Neural cell (in vitro differentiated cells): Measurements from ENCODE around the gene ME3. TPM values are rescaled to one million over a fixed set of nuclear protein-coding genes. Genes with fewer than 3 reads are reported as not detected.

Experiments used
- H2AFZ ChIP-seq: fragments of 200-600, 300-800 bp; sonication (generic), shearing (Covaris generic); 2 replicates; pipeline ENCODE4 v1.6.0; 2014; ENCODE audit warnings: low read depth, mild to moderate bottlenecking, antibody characterized with exemption, low read length, moderate library complexity
- H3F3A ChIP-seq: fragments of 200-600 bp; shearing (Covaris generic); 2 replicates; pipeline ENCODE4 v1.6.1; 2016; ENCODE audit warnings: mild to moderate bottlenecking, moderate library complexity, mixed read lengths, antibody characterized with exemption, low read length; ENCODE audit not compliant: insufficient read depth, poor library complexity, severe bottlenecking
- H3K27ac ChIP-seq: fragments of 200-600, 300-800 bp; sonication (generic), shearing (Covaris generic); 2 replicates; pipeline ENCODE4 v1.5.1; 2014; ENCODE audit warnings: mild to moderate bottlenecking, low read length, moderate library complexity
- H3K27me3 ChIP-seq: fragments of 300-800, 200-600 bp; sonication (generic), shearing (Covaris generic); 2 replicates; pipeline ENCODE4 v1.6.0; 2014; ENCODE audit warnings: mild to moderate bottlenecking, low read depth, low read length, moderate library complexity; ENCODE audit not compliant: insufficient read depth
- H3K36me3 ChIP-seq: fragments of 300-800, 200-600 bp; sonication (generic), shearing (Covaris generic); 2 replicates; pipeline ENCODE4 v1.5.1; 2014; ENCODE audit warnings: mild to moderate bottlenecking, antibody characterized with exemption, low read length, moderate library complexity; ENCODE audit not compliant: insufficient read depth
- H3K4me2 ChIP-seq: fragments of 300-800, 200-600 bp; sonication (generic), shearing (Covaris generic); 2 replicates; pipeline ENCODE4 v1.6.0; 2014; ENCODE audit warnings: mild to moderate bottlenecking, low read length
- H3K4me3 ChIP-seq: fragments of 300-800, 200-600 bp; sonication (generic), shearing (Covaris generic); 2 replicates; pipeline ENCODE4 v1.5.1; 2014; ENCODE audit warnings: mild to moderate bottlenecking, low read length, moderate library complexity
- H3K79me2 ChIP-seq: fragments of 200-600 bp; shearing (Covaris generic); replicated peaks from 2 replicates; pipeline ENCODE4 v1.6.0; 2014; ENCODE audit warnings: mild to moderate bottlenecking, low read length, moderate library complexity; ENCODE audit not compliant: insufficient read depth
- H3K9ac ChIP-seq: fragments of 300-800, 200-600 bp; sonication (generic), shearing (Covaris generic); 2 replicates; pipeline ENCODE4 v1.6.1; 2016; ENCODE audit warnings: mild to moderate bottlenecking, low read length, mixed read lengths
- H3K9me2 ChIP-seq: fragments of 200-600 bp; shearing (Covaris generic); 2 replicates; pipeline ENCODE4 v1.6.1; 2016; ENCODE audit warnings: mild to moderate bottlenecking, low read length, mixed read lengths; ENCODE audit not compliant: insufficient read depth
- H3K9me3 ChIP-seq: fragments of 200-600, 300-800 bp; sonication (generic), shearing (Covaris generic); 2 replicates; pipeline ENCODE4 v1.6.1; 2016; ENCODE audit warnings: mild to moderate bottlenecking, mixed run types, low read length, moderate library complexity, mixed read lengths
- H4K20me1 ChIP-seq: fragments of 200-600 bp; shearing (Covaris generic); 2 replicates; pipeline ENCODE4 v1.6.1; 2016; ENCODE audit warnings: mild to moderate bottlenecking, mixed run types; ENCODE audit not compliant: insufficient read depth
- CTCF ChIP-seq: fragments of 450-650 bp; IDR thresholded peaks from 2 replicates; pipeline ENCODE4 v1.5.1; 2014; ENCODE audit warnings: antibody characterized with exemption, mild to moderate bottlenecking, moderate library complexity; ENCODE audit not compliant: poor library complexity, severe bottlenecking
- EP300 ChIP-seq: fragments of 450-650 bp; conservative IDR thresholded peaks from 2 replicates; pipeline ENCODE4 v1.6.1; 2014; ENCODE audit warnings: antibody characterized with exemption, mild to moderate bottlenecking, moderate library complexity; ENCODE audit not compliant: poor library complexity, severe bottlenecking
- EZH2 ChIP-seq: fragments of 200-600, 300-800 bp; shearing (Covaris generic), sonication (generic); IDR thresholded peaks from 2 replicates; pipeline ENCODE4 v1.6.1; 2014; ENCODE audit warnings: antibody characterized with exemption, low read length, borderline replicate concordance, mild to moderate bottlenecking; ENCODE audit not compliant: insufficient read depth, poor library complexity, severe bottlenecking
- MXI1 ChIP-seq: fragments of 450-650 bp; conservative IDR thresholded peaks from 2 replicates; pipeline ENCODE4 v1.6.1; 2014; ENCODE audit warnings: antibody characterized with exemption, mild to moderate bottlenecking; ENCODE audit not compliant: poor library complexity, severe bottlenecking
- POLR2AphosphoS5 ChIP-seq: IDR thresholded peaks from 2 replicates; pipeline ENCODE4 v1.6.1; 2012
- RAD21 ChIP-seq: fragments of 450-650 bp; conservative IDR thresholded peaks from 2 replicates; pipeline ENCODE4 v1.6.1; 2014; ENCODE audit warnings: antibody characterized with exemption, mild to moderate bottlenecking, moderate library complexity
- REST ChIP-seq: IDR thresholded peaks from 2 replicates; pipeline ENCODE4 v1.6.1; 2012; ENCODE audit warnings: borderline replicate concordance
- SMC3 ChIP-seq: fragments of 450-650 bp; conservative IDR thresholded peaks from 2 replicates; pipeline ENCODE4 v1.6.1; 2014; ENCODE audit warnings: antibody characterized with exemption, mild to moderate bottlenecking, moderate library complexity; ENCODE audit not compliant: poor library complexity
- TAF1 ChIP-seq: IDR thresholded peaks from 2 replicates; pipeline ENCODE4 v1.6.1; 2012; ENCODE audit warnings: low read depth
- polyA plus RNA-seq: library from polyadenylated mRNA; depleted of rRNA; stranded (reverse); fragments of >200 nt; gene quantifications from 2 replicates; pipeline ENCODE4 v1.2.3, GENCODE V29; 2014

Gene ME3
- polyA plus RNA-seq, 1 donor from 2014 or later = 2.1 TPM

- H3K36me3 ChIP-seq = no peaks in the 10 kb centered on the region
- no peak overlapping the region for H3K4me2 ChIP-seq
- no peaks in the 10 kb centered on the region for H3K79me2 ChIP-seq
- H4K20me1 ChIP-seq = no peaks in the 10 kb centered on the region
- no peak overlapping the region for H2AFZ ChIP-seq
- no peak overlapping the region for H3K27ac ChIP-seq
- TF ChIP-seq SMC3 (no peak), REST (no peak), RAD21 (no peak), POLR2AphosphoS5 (no peak), MXI1 (no peak)
- no peaks in the 10 kb centered on the region for H3K9me2 ChIP-seq
- no peaks in the 10 kb centered on the region for H3F3A ChIP-seq
- H3K9ac ChIP-seq = no peak overlapping the region
- H3K4me3 ChIP-seq = no peak overlapping the region
- no peaks in the 10 kb centered on the region for H3K27me3 ChIP-seq
- H3K9me3 ChIP-seq = peaks cover 6% of the 10 kb centered on the region
These were observed 48.1 kb upstream of the ME3 start for GRCh38 chr11:86720546-86720945.

GRCh38 chr11:86719781-86720463 lies 47.5 kb upstream of the ME3 start:
- H3K27ac ChIP-seq = no peak overlapping the region
- no peaks in the 10 kb centered on the region for H3K27me3 ChIP-seq
- no peaks in the 10 kb centered on the region for H3K9me2 ChIP-seq
- TF ChIP-seq POLR2AphosphoS5 (no peak), REST (no peak), EP300 (no peak), SMC3 (no peak), CTCF (no peak), TAF1 (no peak), MXI1 (no peak), EZH2 (no peak), RAD21 (no peak)
- no peak overlapping the region for H3K4me2 ChIP-seq
- no peak overlapping the region for H3K4me3 ChIP-seq
- H3K36me3 ChIP-seq = no peaks in the 10 kb centered on the region
- H3F3A ChIP-seq = no peaks in the 10 kb centered on the region
- peaks cover 6% of the 10 kb centered on the region for H3K9me3 ChIP-seq
- no peak overlapping the region for H3K9ac ChIP-seq
- no peaks in the 10 kb centered on the region for H3K79me2 ChIP-seq
- no peaks in the 10 kb centered on the region for H4K20me1 ChIP-seq
- no peak overlapping the region for H2AFZ ChIP-seq
